A549 (cell line): ENCODE data around the gene MGAT4D. TPM values are rescaled to one million over a fixed set of nuclear protein-coding genes. Genes with fewer than 3 reads are reported as not detected.

Experiments used
- ATAC-seq, 2 experiments: fragments of 200-7000 bp in 1 of 2; fragments of >200 bp in 1 of 2; cut with Nextera tagmentation in 1 of 2; cut with Tn5 transposase in 1 of 2; 3 replicates each; pipeline versions ENCODE4 v1.8.0 to v1.9.1; 2018 to 2020; ENCODE audit warnings: mild to moderate bottlenecking in 1 of 2, moderate library complexity in 1 of 2
- CTCF ChIA-PET: fragments of 300-600 bp; sonication (Branson Sonifier 250); formaldehyde crosslinking; extraction: SDS; loops from one replicate; lab custom pipeline; 2021; ENCODE audit warnings: antibody characterized with exemption, inconsistent platforms; lab: Yijun Ruan, JAX
- POLR2A ChIA-PET: fragments of 350-600 bp; formaldehyde crosslinking; extraction: SDS; loops from one replicate; lab custom pipeline; 2021; ENCODE audit warnings: antibody characterized with exemption, inconsistent platforms; lab: Yijun Ruan, JAX
- DNase-seq, 2 experiments: peaks; one replicate each; pipeline versions ENCODE4 v3.0.0 to v3.0.0-alpha.2; 2011 to 2016; ENCODE audit warnings: low read depth in 1 of 2, low spot score in 1 of 2
- FAIRE-seq: peaks from 2 replicates; lab custom pipeline; 2011; peaks lifted over from hg19 to GRCh38; lab: Jason Lieb, UNC
- H3K27ac ChIP-seq, 2 experiments: fragments of >200 bp; sonication (Bioruptor Twin); formaldehyde crosslinking; 3 replicates each; pipeline ENCODE4 v1.5.1; 2016 to 2017
- H3K4me1 ChIP-seq: fragments of >200 bp; sonication (Bioruptor Twin); formaldehyde crosslinking; 3 replicates; pipeline ENCODE4 v1.6.1; 2016
- H3K4me2 ChIP-seq: fragments of >200 bp; sonication (Bioruptor Twin); formaldehyde crosslinking; 3 replicates; pipeline ENCODE4 v1.6.1; 2016
- H3K4me3 ChIP-seq: fragments of >200 bp; sonication (Bioruptor Twin); formaldehyde crosslinking; 3 replicates; pipeline ENCODE4 v1.5.1; 2016
- H3K9me3 ChIP-seq: fragments of >200 bp; sonication (Bioruptor Twin); formaldehyde crosslinking; 3 replicates; pipeline ENCODE4 v1.6.1; 2016
- BHLHE40 ChIP-seq: IDR thresholded peaks from 2 replicates; pipeline ENCODE4 v1.6.1; 2012; ENCODE audit warnings: low read depth, low read length, inconsistent platforms
- CBX2 ChIP-seq: fragments of 200-600 bp; sonication (generic); IDR thresholded peaks from 2 replicates; pipeline ENCODE4 v1.6.1; 2016; ENCODE audit warnings: low read depth, mild to moderate bottlenecking, borderline replicate concordance
- CHD4 ChIP-seq: fragments of 200-600 bp; sonication (generic); IDR thresholded peaks from 2 replicates; pipeline ENCODE4 v1.6.1; 2016; ENCODE audit warnings: antibody characterized with exemption, mild to moderate bottlenecking, borderline replicate concordance
- EHF ChIP-seq: fragments of 250-450 bp; sonication (Bioruptor Pico); IDR thresholded peaks from 2 replicates; pipeline ENCODE4 v1.5.0; 2020; ENCODE audit warnings: mild to moderate bottlenecking
- FOSB ChIP-seq: fragments of 250-450 bp; sonication (Bioruptor Pico); IDR thresholded peaks from 2 replicates; pipeline ENCODE4 v1.5.0; 2020; ENCODE audit warnings: mild to moderate bottlenecking, moderate library complexity
- FOXS1 ChIP-seq: fragments of 250-450 bp; sonication (Bioruptor Pico); IDR thresholded peaks from 2 replicates; pipeline ENCODE4 v1.5.0; 2020; ENCODE audit warnings: mild to moderate bottlenecking, moderate library complexity
- HDAC2 ChIP-seq: fragments of 200-600 bp; sonication (generic); IDR thresholded peaks from 2 replicates; pipeline ENCODE4 v1.6.1; 2016
- HEYL ChIP-seq: fragments of 250-450 bp; sonication (Bioruptor Pico); IDR thresholded peaks from 2 replicates; pipeline ENCODE4 v1.8.0; 2021; ENCODE audit warnings: mild to moderate bottlenecking, moderate library complexity
- HOXB5 ChIP-seq: fragments of 250-450 bp; sonication (Bioruptor Pico); IDR thresholded peaks from 2 replicates; pipeline ENCODE4 v1.5.0; 2020; ENCODE audit warnings: mild to moderate bottlenecking, moderate library complexity
- JUNB ChIP-seq: fragments of >200 bp; sonication (Bioruptor Twin); formaldehyde crosslinking; IDR thresholded peaks from 2 replicates; pipeline ENCODE4 v1.6.1; 2016
- MAFK ChIP-seq: fragments of 450-650 bp; IDR thresholded peaks from 2 replicates; pipeline ENCODE4 v1.6.1; 2014; ENCODE audit not compliant: partially characterized antibody
- NPAS2 ChIP-seq: fragments of 250-450 bp; sonication (Bioruptor Pico); IDR thresholded peaks from 2 replicates; pipeline ENCODE4 v1.8.0; 2022; ENCODE audit warnings: mild to moderate bottlenecking, moderate library complexity, borderline replicate concordance
- RARB ChIP-seq: fragments of 250-450 bp; sonication (Bioruptor Pico); IDR thresholded peaks from 2 replicates; pipeline ENCODE4 v1.8.0; 2021; ENCODE audit warnings: mild to moderate bottlenecking, moderate library complexity
- RCOR1 ChIP-seq: fragments of 150-350 bp; IDR thresholded peaks from 2 replicates; pipeline ENCODE4 v1.6.1; 2014; ENCODE audit warnings: antibody characterized with exemption, low read length, low read depth
- RFX5 ChIP-seq: fragments of 450-650 bp; IDR thresholded peaks from 2 replicates; pipeline ENCODE4 v1.7.1; 2014; ENCODE audit warnings: antibody characterized with exemption, mild to moderate bottlenecking, moderate library complexity
- RNF2 ChIP-seq: fragments of 200-600 bp; sonication (generic); IDR thresholded peaks from 2 replicates; pipeline ENCODE4 v1.6.1; 2016; ENCODE audit warnings: low read depth, mild to moderate bottlenecking, antibody characterized with exemption, moderate library complexity, borderline replicate concordance
- SREBF2 ChIP-seq: fragments of 450-650 bp; IDR thresholded peaks from 2 replicates; pipeline ENCODE4 v1.6.1; 2014; ENCODE audit warnings: mild to moderate bottlenecking, moderate library complexity
- USF2 ChIP-seq: fragments of 450-650 bp; IDR thresholded peaks from 2 replicates; pipeline ENCODE4 v1.6.1; 2014; ENCODE audit warnings: antibody characterized with exemption
- ZC3H11A ChIP-seq: fragments of 450-650 bp; IDR thresholded peaks from 2 replicates; pipeline ENCODE4 v1.6.1; 2014; ENCODE audit warnings: antibody characterized with exemption, mild to moderate bottlenecking
- ZNF302 ChIP-seq: fragments of 250-450 bp; sonication (Bioruptor Pico); IDR thresholded peaks from 2 replicates; pipeline ENCODE4 v1.9.0; 2021; ENCODE audit warnings: inconsistent platforms, mild to moderate bottlenecking, moderate library complexity
- WGBS: methylation state at CpG from one replicate; pipeline ENCODE4 v1.1.6; 2017; ENCODE audit errors: missing lambda C conversion rate; 5-methylcytosine and 5-hydroxymethylcytosine counted together
- polyA plus RNA-seq, 4 experiments: library from polyadenylated mRNA; depleted of rRNA in 3 of 4; stranded (reverse); fragments of >200 nt; fragmentation: RNase III in 1 of 4; extraction: RNeasy Plus Mini Kit Qiagen cat#74134 plus additional on column Dnase treatment in 1 of 4; gene quantifications; 2 replicates in 3 of 4; 3 replicates in 1 of 4; pipeline ENCODE4 v1.2.3, GENCODE V29; 2011 to 2017
- TF ChIP-seq, protein P1 (sequence below): fragments of 200-600 bp; sonication (generic); IDR thresholded peaks from 2 replicates; pipeline ENCODE4 v1.6.1; 2016; ENCODE audit warnings: antibody characterized with exemption, mild to moderate bottlenecking, moderate library complexity
- TF ChIP-seq, protein P2 (sequence below): IDR thresholded peaks from 2 replicates; pipeline ENCODE4 v1.6.1; 2012; ENCODE audit warnings: low read depth, borderline replicate concordance
- TF ChIP-seq, protein P3 (sequence below): fragments of >200 bp; sonication (Bioruptor Twin); formaldehyde crosslinking; IDR thresholded peaks from 2 replicates; pipeline ENCODE4 v1.6.1; 2016

The MGAT4D gene
- polyA plus RNA-seq, 2 of the 4 experiments (the other 2 are of a cell fraction) = not detected

GRCh38 chr4:140472156-140472555 lies 25.9 kb downstream of the MGAT4D start:
- ChIA-PET POLR2A (no interaction called here), CTCF (no interaction called here)
- H3K4me1 ChIP-seq = no peaks in the 10 kb centered on the region
- ATAC-seq (no peak), FAIRE-seq (no peak), DNase-seq (no peak)
- no peak overlapping the region for H3K4me2 ChIP-seq
- 47% methylated on average over 2 of the region's 2 CpGs for WGBS
- TF ChIP-seq RNF2 (no peak), JUNB (no peak), RCOR1 (no peak), CHD4 (no peak), ZC3H11A (no peak), MAFK (no peak), FOXS1 (CRISPR knock-in tag) (no peak), USF2 (no peak), SREBF2 (no peak), CBX2 (no peak)
- TF ChIP-seq, protein P1, sequence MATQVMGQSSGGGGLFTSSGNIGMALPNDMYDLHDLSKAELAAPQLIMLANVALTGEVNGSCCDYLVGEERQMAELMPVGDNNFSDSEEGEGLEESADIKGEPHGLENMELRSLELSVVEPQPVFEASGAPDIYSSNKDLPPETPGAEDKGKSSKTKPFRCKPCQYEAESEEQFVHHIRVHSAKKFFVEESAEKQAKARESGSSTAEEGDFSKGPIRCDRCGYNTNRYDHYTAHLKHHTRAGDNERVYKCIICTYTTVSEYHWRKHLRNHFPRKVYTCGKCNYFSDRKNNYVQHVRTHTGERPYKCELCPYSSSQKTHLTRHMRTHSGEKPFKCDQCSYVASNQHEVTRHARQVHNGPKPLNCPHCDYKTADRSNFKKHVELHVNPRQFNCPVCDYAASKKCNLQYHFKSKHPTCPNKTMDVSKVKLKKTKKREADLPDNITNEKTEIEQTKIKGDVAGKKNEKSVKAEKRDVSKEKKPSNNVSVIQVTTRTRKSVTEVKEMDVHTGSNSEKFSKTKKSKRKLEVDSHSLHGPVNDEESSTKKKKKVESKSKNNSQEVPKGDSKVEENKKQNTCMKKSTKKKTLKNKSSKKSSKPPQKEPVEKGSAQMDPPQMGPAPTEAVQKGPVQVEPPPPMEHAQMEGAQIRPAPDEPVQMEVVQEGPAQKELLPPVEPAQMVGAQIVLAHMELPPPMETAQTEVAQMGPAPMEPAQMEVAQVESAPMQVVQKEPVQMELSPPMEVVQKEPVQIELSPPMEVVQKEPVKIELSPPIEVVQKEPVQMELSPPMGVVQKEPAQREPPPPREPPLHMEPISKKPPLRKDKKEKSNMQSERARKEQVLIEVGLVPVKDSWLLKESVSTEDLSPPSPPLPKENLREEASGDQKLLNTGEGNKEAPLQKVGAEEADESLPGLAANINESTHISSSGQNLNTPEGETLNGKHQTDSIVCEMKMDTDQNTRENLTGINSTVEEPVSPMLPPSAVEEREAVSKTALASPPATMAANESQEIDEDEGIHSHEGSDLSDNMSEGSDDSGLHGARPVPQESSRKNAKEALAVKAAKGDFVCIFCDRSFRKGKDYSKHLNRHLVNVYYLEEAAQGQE = no peak
- H3K27ac ChIP-seq = no peak overlapping the region
- H3K4me3 ChIP-seq = no peak overlapping the region
- no peaks in the 10 kb centered on the region for H3K9me3 ChIP-seq

DNA sequence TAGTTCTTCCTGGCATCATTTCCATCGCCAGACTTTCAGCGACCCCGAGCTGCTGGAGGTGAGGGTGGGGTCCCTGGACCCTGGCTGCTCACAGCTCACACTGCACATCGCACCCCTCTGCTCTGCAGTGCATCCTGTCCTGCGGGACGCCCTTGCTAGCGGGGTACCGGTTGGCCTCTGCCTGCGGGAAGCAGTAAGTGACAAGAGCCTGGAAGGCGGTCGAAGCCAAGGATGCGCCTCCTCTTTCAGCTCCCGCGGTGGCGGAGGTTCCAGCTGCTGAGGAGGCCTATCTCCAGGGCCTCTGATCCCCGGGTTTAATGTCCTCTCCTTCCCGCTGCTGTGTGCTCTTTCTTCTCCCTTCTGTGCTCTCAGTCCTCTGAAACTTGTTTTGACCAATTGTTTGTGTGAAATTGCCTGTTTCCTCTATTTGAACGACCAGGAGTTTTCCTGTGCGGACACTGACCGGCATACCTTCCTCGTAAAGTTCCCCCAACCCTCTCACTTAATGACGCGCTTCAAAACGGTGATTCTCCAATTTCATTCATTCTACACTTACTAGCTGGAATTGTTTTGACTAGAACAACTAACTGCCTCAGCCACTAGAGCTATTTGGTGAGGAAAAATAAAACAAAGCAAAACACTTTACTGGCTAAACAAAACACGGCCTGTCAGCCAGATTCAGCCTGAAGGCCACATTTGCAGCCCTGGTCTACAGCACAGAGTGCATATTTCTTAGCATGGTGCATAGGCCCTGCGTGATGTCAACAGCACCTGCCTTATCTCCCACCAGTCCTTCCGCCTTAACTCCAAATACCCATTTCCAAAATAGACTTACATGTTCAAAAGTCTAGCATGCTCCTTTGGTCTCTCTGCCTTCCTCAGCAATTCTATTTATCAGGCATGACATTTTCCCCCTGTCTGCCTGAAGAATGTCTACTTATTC lies 28.0 kb downstream of the MGAT4D start:
- TF ChIP-seq, protein P2, sequence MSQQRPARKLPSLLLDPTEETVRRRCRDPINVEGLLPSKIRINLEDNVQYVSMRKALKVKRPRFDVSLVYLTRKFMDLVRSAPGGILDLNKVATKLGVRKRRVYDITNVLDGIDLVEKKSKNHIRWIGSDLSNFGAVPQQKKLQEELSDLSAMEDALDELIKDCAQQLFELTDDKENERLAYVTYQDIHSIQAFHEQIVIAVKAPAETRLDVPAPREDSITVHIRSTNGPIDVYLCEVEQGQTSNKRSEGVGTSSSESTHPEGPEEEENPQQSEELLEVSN = no peak
- TF ChIP-seq HEYL (no peak), BHLHE40 (no peak), RCOR1 (no peak), USF2 (no peak), EHF (CRISPR knock-in tag) (no peak)
- TF ChIP-seq, all 56 proteins: peak for 0
- Histone ChIP-seq H3K4me2 (no peak overlapping the region), H3K27ac (no peak overlapping the region), H3K4me3 (no peak overlapping the region), H3K4me1 (no peaks in the 10 kb centered on the region), H3K9me3 (no peaks in the 10 kb centered on the region)
- ChIA-PET CTCF (no interaction called here), POLR2A (no interaction called here)
- no peak for FAIRE-seq
- DNase-seq = no peak
- ATAC-seq = no peak
- 76% methylated on average over 27 of the region's 27 CpGs for WGBS

- WGBS = 100% methylated on average over 1 of the region's 1 CpG
- POLR2A ChIA-PET = no interaction called here
Observed at GRCh38 chr4:140466146-140466545, 31.9 kb downstream of the MGAT4D start.

More at GRCh38 chr4:140466146-140466545, 31.9 kb downstream of the MGAT4D start:
- no peak for ATAC-seq
- H3K4me1 ChIP-seq = no peaks in the 10 kb centered on the region
- no peak for FAIRE-seq
- TF ChIP-seq MAFK (no peak), FOSB (no peak), NPAS2 (no peak), RFX5 (no peak), HDAC2 (no peak), ZNF302 (CRISPR knock-in tag) (no peak), RCOR1 (no peak), HOXB5 (CRISPR knock-in tag) (no peak), ZC3H11A (no peak), RARB (CRISPR knock-in tag) (no peak)
- TF ChIP-seq, protein P3, sequence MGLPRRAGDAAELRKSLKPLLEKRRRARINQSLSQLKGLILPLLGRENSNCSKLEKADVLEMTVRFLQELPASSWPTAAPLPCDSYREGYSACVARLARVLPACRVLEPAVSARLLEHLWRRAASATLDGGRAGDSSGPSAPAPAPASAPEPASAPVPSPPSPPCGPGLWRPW = no peak
- DNase-seq = no peak
- CTCF ChIA-PET = no interaction called here
- no peak overlapping the region for H3K4me2 ChIP-seq
- no peaks in the 10 kb centered on the region for H3K9me3 ChIP-seq
- H3K4me3 ChIP-seq = no peak overlapping the region
- H3K27ac ChIP-seq = no peak overlapping the region
